Keratinocyte (primary cell): ENCODE data around the gene FRMPD4.

Experiments
- EZH2 ChIP-seq: IDR thresholded peaks from one replicate; pipeline ENCODE4 v1.6.1; 2012; ENCODE audit warnings: inconsistent platforms, mild to moderate bottlenecking, low read length, moderate library complexity
- TF ChIP-seq, protein P1 (sequence below), 3 experiments: IDR thresholded peaks in 1 of 3; conservative IDR thresholded peaks in 1 of 3; optimal IDR thresholded peaks in 1 of 3; 2 replicates in 2 of 3; 3 replicates in 1 of 3; pipeline versions ENCODE3 to v1.5.1; 2011; ENCODE audit warnings: low read length in 3 of 3, mild to moderate bottlenecking in 3 of 3, moderate library complexity in 2 of 3, control low read depth in 1 of 3, inconsistent platforms in 1 of 3; ENCODE audit not compliant: insufficient read depth in 2 of 3; ENCODE audit errors: extremely low read depth in 1 of 3

GRCh38 chrX:12396584-12396983 lies 258.3 kb downstream of the FRMPD4 start:
- TF ChIP-seq, protein P1, sequence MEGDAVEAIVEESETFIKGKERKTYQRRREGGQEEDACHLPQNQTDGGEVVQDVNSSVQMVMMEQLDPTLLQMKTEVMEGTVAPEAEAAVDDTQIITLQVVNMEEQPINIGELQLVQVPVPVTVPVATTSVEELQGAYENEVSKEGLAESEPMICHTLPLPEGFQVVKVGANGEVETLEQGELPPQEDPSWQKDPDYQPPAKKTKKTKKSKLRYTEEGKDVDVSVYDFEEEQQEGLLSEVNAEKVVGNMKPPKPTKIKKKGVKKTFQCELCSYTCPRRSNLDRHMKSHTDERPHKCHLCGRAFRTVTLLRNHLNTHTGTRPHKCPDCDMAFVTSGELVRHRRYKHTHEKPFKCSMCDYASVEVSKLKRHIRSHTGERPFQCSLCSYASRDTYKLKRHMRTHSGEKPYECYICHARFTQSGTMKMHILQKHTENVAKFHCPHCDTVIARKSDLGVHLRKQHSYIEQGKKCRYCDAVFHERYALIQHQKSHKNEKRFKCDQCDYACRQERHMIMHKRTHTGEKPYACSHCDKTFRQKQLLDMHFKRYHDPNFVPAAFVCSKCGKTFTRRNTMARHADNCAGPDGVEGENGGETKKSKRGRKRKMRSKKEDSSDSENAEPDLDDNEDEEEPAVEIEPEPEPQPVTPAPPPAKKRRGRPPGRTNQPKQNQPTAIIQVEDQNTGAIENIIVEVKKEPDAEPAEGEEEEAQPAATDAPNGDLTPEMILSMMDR (optimal IDR thresholded peaks at IDR 0.05 in 1 of 3, IDR thresholded peaks at IDR 0.05 in 1 of 3, conservative IDR thresholded peaks at IDR 0.05 in 1 of 3; ENCODE audit: extremely low read depth in 1 of 3, insufficient read depth in 2 of 3, low read length in 3 of 3) = no peak
- no peak for TF ChIP-seq EZH2
